ENCODE results near the gene SLC40A1.

The SLC40A1 gene

GRCh38 chr2:189522435-189523151, 58.0 kb downstream of the SLC40A1 start:
- H3K4me3 ChIP-seq (ENCODE audit: low read depth, low read length), result no peak overlapping the region
- no peak for DNase-seq (ENCODE audit: low read depth)

GRCh38 chr2:189521699-189522434, 58.7 kb downstream of the SLC40A1 start:
- DNase-seq (ENCODE audit: low read depth), result no peak

GRCh38 chr2:189519631-189520387, 60.8 kb downstream of the SLC40A1 start:
- H3K4me3 ChIP-seq (ENCODE audit: low read depth, low read length), result no peak overlapping the region
- no peak for DNase-seq (ENCODE audit: low read depth)

More at GRCh38 chr2:189521699-189522434, 58.7 kb downstream of the SLC40A1 start:
- H3K4me3 ChIP-seq (ENCODE audit: low read depth, low read length), result no peak overlapping the region

GRCh38 chr2:189517847-189518535, 62.6 kb downstream of the SLC40A1 start:
- peak; percentile 41 for DNase-seq (ENCODE audit: low read depth)
- no peak overlapping the region for H3K4me3 ChIP-seq (ENCODE audit: low read depth, low read length)

- no peak for DNase-seq (ENCODE audit: low read depth)
- no peak overlapping the region for H3K4me3 ChIP-seq (ENCODE audit: low read depth, low read length)
These were observed 64.0 kb downstream of the SLC40A1 start for GRCh38 chr2:189516546-189516945.

- H3K4me3 ChIP-seq (ENCODE audit: low read depth, low read length), result no peak overlapping the region
- DNase-seq (ENCODE audit: low read depth), result no peak
These were observed 65.3 kb downstream of the SLC40A1 start for GRCh38 chr2:189515264-189515663.

GRCh38 chr2:189514104-189514503, 66.5 kb downstream of the SLC40A1 start:
- DNase-seq (ENCODE audit: low read depth), result no peak
- H3K4me3 ChIP-seq (ENCODE audit: low read depth, low read length), result no peak overlapping the region

GRCh38 chr2:189512879-189513278, 67.7 kb downstream of the SLC40A1 start:
- DNase-seq (ENCODE audit: low read depth), result no peak
- H3K4me3 ChIP-seq (ENCODE audit: low read depth, low read length), result no peak overlapping the region

- DNase-seq (ENCODE audit: low read depth), result no peak
- H3K4me3 ChIP-seq (ENCODE audit: low read depth, low read length), result no peak overlapping the region
These were observed 68.6 kb downstream of the SLC40A1 start for GRCh38 chr2:189511960-189512319.

GRCh38 chr2:189511210-189511959, 69.2 kb downstream of the SLC40A1 start:
- H3K4me3 ChIP-seq (ENCODE audit: low read depth, low read length), result no peak overlapping the region
- DNase-seq (ENCODE audit: low read depth), result no peak
